COR-L47 (cell line): ENCODE measurements around the gene TECPR2.
"Not testable (repeated sequence)": the region's sequence is repeated elsewhere in the genome, so short reads cannot be mapped to it uniquely, and the experiment has no call there.

ENCODE experiments used
- DNase-seq: peaks from one replicate; lab custom pipeline; 2025; lab: John Stamatoyannopoulos, UW

Gene TECPR2

DNA sequence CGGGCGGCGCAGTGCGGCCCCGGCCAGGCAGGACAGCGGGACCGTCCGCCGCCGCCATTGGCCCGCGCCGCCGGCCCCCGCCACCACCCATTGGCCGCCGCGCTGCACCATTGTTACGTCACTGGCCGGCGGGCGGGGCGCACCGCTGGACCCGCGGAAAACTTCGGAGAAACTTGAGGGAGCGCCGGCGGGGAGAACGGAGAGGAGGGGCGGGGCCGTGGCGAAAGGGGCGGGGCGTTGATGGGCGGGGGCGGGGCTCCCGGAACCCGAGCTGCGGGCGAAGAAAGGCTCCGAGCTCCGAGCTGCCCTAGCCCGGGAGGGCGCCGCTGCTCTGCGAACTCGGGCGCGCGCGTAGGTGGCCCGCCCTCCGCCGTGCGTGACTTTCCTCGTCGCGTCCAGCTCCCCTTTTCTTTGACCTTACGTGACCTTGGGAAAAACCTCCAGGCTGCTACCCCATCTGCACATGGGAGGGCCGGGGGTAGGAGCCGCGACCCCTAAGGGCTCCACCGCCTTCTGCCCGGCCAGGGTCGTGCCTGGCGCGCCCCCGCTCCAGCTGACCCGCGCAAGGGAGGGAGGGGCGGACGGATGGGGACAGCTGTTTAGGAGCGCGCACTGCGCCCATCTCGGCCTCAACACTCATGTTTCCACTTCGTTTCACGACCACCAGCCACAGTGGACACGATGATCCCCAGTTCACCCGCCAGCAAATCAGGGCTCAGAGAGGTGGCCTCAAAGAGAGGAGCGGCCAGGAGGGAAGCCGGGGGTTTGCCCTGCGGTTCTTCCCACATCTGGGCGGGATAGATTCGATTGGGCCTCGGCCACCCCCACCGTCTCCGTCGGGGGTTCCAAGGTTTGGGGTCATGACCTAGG lies 147.2 kb downstream of the TECPR2 start, which contains the start of gene ANKRD9:
TSS of gene ANKRD9 (minus strand) at position 31 of the 870 bp plus-strand sequence. CDS start 1,887 bp downstream, outside the sequence.
- peak; percentile 90 for DNase-seq

DNA sequence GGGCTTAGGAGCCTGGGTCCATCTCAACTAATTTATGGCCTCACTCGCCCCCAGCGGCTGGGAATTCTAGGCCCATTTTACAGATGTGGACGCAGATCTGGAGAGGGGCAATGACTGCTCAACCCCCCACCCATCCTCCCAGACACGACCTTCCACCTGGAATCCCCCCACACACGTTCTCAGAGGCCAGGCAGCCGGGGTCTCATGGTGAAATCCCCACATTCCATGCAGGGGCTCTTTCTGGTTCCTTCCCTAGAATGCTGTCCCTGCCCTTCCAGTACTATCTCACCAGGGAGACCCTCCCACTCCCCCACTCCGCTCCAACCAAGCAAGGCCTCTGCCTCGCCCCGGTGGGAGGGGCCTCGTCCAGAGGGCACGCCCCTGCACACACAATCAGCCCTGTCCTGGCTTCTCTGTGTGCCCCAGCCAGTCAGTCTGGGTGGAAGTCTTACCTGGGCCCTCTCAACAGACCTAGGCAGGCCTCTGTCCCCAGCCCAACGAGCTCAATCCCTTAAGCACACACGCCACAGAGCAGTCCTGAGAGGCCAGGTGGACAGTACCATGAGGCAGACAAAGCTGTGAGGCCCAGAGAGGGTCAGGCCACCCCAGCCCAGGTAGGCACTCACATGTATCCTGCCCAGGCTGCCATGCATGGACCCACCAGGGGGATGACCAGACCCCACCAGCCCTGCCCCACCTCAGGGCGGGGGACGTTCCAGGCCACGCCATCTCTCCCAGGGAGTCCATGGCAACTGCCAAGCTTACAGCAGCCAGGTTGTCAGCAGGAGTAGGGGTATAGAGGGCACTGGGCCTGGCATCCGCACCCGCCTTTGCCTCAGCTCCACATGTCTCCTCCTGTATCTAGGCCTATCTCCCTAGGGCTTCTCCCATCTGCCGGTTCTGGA lies 148.1 kb downstream of the TECPR2 start:
- no peak for DNase-seq

DNA sequence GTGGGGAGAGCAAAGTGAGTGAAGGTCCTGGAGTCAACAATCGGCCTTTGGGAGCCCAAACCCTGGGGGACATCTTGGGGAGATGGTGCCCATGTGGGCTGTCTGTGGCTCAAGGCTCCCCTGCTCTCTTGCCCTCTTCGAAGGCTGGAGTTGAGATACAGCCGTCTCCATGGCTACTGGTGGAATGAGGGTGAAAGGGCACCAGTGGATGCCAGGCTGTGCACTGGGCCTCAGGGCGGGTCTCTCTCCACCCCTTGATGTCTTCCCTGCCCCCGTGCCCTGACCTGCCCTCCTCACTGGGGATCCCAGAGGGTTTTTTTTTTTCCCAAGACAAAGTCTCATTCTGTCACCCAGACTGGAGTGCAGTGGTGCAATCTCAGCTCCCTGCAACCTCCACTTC lies 148.8 kb downstream of the TECPR2 start:
- no peak for DNase-seq

DNA sequence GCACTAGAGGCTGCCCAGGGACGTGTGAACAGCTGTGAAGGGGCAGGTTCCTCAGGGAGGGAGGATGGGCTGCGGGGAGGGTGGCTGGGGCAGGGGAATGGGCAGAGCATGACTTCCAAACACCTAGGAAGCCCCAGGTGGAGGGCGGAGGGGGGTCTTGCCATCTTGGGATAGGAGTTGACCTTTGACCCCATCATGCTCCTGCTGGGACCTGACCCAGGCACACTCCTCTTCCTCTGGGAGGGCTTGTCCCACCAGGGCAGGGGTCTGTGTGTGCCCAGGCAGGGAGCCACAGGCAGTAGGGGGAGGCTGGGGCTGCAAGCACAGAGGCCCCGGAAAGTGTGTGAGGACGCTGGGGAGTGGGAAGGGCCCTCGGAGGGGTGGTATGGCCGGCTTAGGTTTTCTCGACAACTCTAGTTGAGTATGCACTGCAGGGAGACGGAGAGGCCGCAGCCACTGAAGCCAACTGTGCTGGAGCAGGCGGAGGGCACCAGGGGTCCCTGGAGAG lies 150.1 kb downstream of the TECPR2 start:
- no peak for DNase-seq

DNA sequence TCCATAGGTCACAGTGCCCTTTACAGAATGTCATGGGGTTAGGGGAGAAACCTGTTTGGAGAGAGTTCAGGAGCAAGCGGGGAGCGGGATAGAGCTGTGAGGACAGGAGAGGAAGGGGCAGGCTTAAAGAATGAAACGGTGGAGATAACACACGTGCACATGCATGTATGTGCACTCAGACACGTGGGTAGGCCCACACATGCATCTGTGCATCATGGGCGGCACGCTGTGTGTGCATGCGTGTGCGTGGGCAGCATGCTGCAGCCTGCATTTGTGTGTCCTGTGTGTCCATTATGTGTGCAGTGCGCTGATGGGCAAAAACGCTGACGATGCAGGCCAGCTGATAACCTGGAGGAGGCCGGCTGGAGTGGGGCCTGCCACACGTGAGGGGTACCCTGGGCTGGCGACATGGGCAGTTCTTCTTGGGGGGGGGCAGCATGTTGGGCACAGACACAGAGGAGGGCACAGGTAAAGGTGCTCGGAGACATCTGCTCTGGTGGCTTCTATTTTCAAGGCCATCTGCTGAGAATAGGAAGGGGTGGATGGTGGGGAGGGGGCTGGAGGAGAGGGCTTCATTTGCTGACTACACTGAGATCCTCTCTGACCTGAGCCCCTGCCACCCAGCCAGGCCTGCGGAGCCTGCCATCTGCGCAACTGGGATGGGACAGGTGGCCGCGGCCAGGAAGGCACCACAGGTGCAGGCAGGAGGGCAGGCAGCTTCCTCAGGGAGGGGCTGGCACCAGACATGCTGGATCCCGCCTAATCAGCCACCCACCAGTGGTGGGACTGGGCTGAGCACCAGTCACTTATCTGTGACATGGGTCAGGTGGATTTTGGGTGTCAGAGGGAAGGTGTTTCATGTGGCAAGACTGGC lies 151.4 kb downstream of the TECPR2 start:
- no peak for DNase-seq

DNA sequence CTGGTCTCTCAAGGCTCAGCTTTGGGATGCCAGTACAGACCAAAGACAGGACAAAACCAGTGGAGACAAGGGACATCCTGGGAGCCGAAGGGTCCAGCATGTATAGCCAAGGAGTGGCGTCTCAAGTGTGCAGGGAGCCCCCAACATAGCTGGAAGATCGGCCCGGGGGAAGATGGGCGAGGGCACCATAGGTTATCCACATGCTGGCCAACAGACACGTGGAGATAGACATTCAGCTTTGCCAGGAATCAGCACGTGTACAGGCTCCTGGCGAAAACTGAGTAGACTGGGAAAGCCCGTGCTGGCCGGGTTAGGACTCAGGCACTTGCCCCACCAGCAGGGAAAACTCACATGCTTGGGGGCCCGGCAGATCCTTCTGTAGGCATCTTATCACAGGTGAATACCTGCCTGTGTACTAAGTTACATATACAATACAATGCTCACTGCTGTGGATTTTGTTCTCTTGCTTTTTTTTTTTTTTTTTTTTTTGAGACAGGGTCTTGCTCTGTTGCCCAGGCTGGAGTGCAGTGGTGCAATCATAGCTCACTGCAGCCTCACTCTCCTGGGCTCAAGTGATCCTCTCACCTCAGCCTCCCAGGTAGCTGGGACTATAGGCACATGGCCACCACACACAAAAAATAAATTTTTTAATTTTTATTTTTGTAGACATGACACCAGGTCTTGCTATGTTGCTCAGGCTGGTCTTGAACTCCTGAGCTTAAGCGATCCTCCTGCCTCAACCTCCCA lies 152.4 kb downstream of the TECPR2 start:
- no peak for DNase-seq

DNA sequence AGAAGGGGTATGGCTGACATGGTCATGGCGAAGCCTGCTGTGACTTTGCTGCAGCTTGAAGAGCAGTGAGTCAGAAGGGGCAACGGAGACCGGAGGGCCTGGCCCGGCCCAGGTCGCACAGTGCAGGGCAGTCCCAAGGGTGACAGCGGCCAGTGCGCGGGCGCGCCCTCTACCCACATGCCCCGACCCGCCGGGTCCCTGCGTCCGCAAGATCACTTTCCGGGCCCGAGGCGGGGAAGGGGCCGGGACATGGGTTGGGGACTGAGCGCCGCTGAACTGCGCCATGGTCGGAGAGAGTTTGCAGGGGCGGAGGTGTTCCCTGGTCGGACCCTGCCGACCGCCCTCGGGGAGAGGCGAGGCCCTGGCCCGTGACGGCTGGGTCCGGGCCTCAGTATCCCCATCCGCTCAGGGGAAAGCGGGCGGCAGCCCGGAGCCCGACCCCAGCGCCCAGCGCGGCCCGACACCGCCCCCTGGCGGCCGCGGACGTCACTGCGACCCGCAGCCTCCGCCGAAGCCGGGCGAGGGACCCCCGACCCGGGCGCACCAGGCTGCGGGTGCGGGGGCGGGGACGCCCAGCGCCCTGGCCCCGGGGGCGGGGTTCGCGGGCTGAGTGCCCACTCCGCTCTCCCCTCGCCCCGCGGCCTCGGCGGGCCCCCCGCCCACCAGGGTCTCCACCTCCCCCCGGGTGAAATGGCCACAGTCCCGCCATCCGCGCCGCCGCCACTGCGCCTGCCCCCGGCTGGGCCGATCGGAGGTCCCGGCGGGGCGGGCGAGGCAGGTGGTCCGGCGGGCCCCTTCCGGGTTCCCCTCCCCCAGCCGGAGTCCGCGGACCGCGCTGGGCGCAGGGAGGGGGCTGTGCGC lies 154.0 kb downstream of the TECPR2 start:
- no peak for DNase-seq

DNA sequence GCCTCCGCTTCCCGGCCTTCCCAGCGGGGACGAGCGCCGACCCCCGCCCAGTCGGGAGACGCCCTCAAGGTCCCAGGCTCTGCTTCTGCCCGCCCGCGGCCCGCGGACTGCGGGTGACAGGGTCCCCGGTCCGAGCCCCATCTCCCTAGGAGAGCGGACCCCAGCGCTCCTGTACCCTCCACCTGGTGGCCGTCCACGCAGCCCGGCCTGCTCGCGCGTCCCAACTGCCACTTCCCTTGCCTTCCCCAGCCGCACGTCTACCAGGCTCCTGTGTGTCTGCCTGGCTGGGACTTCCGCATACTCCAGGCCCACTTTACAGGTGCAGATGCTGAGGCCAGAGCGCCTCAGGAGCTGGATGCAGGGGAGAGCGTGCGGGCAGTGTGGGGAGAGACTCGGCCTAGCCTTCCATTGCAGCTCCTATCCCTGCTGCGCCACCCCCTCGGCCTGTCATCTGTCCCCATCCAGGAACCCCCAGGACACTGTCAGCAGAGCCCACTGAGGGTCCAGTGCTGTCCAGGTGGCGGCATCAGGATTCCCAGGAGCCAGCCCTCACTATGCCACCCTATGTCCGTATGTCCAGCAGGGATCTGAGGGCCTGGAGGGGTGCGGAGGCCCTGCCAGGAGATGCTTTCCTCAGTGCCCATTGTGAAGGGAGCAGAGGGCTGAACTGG lies 154.8 kb downstream of the TECPR2 start:
- DNase-seq, result no peak

DNA sequence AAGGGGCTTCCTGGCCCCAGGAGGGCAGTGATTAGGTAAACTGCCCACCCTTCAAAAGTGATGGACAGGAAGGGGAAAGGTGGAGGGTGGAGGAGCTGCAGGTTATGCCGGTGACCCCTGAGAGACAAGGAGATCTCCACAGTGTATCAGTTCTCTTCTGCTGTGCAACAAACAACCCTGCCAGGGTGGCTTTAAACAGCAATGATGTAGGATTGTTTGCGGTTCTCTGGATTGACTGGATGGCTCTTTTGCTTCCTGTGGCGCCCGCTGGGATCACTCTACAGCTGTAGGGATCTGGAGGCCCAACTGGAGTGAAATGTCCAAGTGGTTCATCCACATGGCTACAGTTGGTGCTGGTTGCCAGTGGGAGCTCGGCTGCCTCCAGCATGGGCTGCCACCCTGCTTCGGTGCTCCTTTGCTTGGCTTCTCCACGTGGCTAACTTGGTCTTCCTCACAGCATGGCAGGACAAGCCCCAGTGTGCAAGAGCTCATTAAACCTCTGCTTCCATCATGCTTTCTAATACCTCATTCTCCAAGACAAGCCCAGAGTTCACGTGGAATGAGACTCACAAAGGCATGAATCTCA lies 155.4 kb downstream of the TECPR2 start:
- no peak for DNase-seq

DNA sequence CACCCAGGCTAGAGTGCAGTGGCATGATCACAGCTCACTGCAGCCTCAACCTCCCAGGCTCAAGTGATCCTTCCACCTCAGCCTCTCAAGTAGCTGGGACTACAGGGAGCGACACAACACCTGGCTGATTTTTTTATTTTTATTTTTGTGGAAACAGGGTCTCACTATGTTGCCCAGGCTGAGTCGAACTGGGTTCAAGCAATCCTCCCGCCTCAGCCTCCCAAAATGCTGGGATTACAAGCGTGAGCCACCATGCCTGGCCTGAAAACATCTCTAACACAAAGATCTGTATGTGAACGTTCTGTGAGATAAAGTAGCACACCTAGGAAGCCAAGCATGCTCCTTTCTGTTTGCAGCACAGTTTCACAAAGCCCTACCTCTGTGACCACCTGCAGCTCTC lies 157.0 kb downstream of the TECPR2 start:
- not testable (repeated sequence) for DNase-seq

DNA sequence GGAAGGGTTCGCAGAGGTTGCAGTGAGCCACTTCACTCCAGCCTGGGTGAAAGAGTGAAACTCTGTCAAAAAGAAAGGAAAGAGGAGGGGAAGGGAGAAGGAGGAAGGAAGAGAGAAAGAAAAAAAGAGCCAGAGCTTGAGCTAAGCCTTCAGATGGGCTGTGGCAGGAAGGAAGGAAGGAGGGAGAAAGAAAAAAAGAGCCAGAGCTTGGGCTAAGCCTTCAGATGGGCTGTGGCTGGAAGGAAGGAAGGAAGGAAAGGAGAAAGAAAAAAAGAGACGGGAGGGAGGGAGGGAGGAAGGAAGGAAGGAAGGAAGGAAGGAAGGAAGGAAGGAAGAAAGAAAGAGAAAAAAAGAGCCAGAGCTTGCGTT lies 160.4 kb downstream of the TECPR2 start:
- DNase-seq, result no peak

DNA sequence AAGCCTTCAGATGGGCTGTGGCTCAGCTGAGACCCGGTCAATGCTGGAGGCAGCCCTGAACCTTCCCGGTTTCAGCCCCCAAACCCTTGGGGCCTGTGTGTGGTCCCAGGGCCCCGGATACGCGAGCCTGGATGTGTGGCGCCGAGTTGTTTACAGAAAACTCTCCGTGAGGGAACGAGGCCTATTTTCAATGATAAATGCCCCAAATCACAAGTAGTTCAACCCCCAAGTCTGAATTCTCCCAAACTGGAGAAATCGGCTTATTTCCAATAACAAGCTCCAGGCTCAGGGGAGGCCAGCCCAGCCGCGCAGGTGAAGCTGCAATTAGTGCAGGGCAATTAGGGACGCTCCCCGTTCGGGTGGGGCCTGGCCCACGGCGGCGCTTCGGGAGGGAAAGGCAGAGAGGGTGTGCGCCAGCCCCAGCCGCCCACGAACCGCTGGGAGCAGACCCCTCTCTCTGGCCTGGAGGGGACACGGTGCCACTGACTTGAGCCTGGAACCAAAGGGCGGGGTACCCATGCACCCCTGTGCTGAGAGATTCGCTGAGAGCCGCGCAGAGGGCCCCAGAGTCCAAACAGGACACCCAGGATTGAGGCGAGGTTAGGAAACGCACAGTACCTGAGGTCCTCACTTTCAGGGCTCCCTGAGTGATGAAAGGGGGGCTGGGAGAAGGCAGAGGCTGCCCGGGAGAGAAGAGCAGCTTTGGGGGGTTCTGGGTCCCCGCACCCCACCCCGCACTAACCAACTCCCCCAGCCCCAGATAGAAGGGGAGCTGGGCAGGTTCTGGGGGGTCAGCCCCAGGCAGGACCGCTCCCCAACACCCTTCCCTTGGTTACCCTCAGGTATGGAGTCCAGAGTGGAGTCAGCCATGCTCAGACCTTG lies 161.1 kb downstream of the TECPR2 start:
- DNase-seq, result peak; percentile 85

DNA sequence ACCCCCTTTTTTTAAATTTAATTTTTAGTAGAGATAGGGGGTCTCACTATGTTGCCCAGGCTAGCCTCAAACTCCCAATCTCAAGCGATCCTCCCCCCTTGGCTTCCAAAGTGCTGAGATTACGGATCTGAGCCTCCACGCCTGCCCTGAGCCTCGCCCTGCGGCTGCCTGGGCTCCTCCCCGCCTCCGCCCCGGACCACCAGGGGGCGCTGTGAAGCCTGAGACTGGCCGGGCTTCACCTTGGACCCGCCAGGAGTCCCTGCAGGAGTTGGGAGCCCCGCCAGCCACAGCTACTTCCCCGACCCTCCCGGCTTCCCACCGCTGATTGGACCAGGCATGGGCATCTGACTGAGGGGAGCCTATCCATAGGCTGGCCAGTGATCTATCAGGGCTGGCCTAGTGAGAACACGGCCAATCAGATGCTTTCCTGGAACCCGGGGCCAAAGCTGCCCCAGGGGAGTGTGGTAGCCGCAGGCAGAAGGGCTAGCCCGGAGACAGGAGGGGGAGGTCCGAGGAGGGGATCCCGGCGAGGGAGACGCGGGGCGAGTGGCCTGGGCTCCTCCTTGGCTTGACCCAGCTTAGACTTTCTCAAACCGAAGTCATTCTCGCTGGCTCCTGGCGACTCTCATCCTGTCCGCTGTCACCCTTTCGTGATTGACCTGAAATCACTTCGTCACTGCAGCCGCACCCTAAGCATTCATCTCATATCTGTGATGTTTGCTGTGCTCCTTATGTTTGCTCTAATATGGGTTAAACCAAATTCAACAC lies 161.9 kb downstream of the TECPR2 start:
- DNase-seq, result peak; percentile 100

DNA sequence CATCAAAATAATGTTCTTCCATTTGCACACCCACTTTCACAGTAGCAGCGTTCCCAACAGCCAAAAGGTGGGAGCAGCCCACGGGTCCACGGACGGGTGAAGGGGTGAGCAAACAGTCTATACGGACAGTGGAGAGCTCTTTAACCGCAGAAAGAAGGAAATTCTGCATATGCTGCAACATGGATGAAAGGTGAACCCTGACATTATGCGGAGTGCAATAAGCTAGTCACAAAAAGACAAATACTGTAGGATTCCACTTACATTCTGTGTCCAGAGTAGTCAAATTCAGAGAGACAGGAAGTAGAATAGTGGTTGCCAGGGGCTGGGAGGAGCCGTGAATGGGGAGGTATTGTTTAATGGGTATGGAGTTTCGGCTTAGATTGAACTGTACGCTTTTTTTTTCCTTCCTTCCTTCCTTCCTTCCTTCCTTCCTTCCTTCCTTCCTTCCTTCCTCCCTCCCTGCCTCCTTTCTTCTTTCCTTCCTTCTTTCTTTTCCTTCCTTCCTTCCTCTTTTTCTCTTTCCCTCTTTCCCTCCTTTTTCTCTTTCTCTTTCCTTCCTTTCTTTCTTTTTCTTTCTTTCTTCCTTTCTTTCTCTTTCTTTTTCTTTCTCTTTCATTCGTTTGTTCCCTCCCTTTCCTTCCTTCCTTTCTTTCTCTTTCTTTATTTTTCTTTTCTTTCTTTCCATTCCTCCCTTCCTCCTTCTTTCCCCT lies 162.6 kb downstream of the TECPR2 start:
- DNase-seq, result peak; percentile 65

DNA sequence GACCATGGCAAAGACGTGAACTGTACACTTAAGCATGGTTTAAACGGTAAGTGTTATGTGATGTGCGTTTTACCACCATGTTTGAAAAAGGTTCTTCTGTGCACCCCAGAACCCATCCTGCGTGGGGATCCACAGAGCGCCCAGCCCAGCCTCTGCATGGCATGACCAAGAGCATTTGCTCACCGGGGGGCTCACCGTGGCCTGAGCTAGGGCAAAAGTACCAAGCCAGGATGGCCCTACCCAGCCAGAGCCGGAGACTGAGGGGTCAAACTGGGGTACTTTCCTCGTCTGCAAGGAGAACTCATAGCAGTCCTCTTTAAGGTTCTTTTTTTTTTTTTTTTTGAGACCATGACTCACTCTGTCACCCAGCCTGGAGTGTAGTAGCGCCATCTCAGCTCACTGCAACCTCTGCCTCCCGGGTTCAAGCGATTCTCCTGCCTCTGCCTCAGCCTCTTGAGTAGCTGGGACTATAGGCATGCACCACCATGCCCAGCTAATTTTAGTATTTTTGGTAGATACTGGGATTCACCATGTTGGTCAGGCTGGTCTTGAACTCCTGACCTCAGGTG lies 163.3 kb downstream of the TECPR2 start:
- no peak for DNase-seq
